Measurements from ENCODE around the gene KCNJ12.
A peak's percentile ranks its signal among the peaks of the same experiment; 100 is the strongest.
"Not testable (repeated sequence)": the region's sequence is repeated elsewhere in the genome, so short reads cannot be mapped to it uniquely, and the experiment has no call there.

The KCNJ12 gene

GRCh38 chr17:21433971-21434370, 57.8 kb downstream of the KCNJ12 start:
- not testable (repeated sequence) for H3K9ac ChIP-seq (ENCODE audit: low read depth, low read length); H3K27me3 ChIP-seq (ENCODE audit: insufficient read depth, low read length); H3K9me3 ChIP-seq (ENCODE audit: insufficient read depth, low read depth, low read length); H3K4me3 ChIP-seq (ENCODE audit: low read length); H3K36me3 ChIP-seq (ENCODE audit: insufficient read depth, low read length); H3K4me1 ChIP-seq (ENCODE audit: insufficient read depth, low read length); H3K27ac ChIP-seq (ENCODE audit: low read depth, low read length)
- whole genome bisulfite sequencing: 91% methylated on average over 5 of the region's 5 CpGs

DNA sequence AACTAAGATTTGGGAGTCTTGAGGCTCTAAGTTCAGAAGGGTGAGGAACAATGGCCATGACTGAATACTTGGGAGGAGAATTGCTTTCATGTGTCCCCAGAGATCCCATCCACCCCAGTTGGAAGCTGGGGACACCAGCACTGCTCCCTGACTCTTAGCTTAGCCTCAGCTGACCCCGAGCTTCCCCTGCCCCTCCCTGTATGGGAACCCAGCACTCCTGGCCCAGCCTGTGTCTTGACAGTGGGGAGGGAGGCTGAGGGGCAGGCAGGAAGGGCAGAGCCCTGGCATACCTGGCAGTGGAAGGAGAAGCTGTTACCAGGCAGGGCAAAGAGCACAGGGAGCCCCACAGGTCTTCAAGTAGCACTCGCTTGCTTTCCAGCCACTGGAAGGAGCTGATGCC, 58.8 kb downstream of the KCNJ12 start:
- H3K27ac ChIP-seq (ENCODE audit: low read depth, low read length); H3K36me3 ChIP-seq (ENCODE audit: insufficient read depth, low read length); H3K9me3 ChIP-seq (ENCODE audit: insufficient read depth, low read depth, low read length); H3K4me1 ChIP-seq (ENCODE audit: insufficient read depth, low read length); H3K27me3 ChIP-seq (ENCODE audit: insufficient read depth, low read length); H3K4me3 ChIP-seq (ENCODE audit: low read length); H3K9ac ChIP-seq (ENCODE audit: low read depth, low read length): not testable (repeated sequence)
- 91% methylated on average over 2 of the region's 2 CpGs for WGBS

- not testable (repeated sequence) for H3K36me3 ChIP-seq (ENCODE audit: insufficient read depth, low read length); H3K27ac ChIP-seq (ENCODE audit: low read depth, low read length); H3K9me3 ChIP-seq (ENCODE audit: insufficient read depth, low read depth, low read length); H3K9ac ChIP-seq (ENCODE audit: low read depth, low read length); H3K4me1 ChIP-seq (ENCODE audit: insufficient read depth, low read length); H3K27me3 ChIP-seq (ENCODE audit: insufficient read depth, low read length); H3K4me3 ChIP-seq (ENCODE audit: low read length)
- WGBS: 86% methylated on average over 7 of the region's 7 CpGs
These were observed 60.3 kb downstream of the KCNJ12 start for GRCh38 chr17:21436481-21436880.

DNA sequence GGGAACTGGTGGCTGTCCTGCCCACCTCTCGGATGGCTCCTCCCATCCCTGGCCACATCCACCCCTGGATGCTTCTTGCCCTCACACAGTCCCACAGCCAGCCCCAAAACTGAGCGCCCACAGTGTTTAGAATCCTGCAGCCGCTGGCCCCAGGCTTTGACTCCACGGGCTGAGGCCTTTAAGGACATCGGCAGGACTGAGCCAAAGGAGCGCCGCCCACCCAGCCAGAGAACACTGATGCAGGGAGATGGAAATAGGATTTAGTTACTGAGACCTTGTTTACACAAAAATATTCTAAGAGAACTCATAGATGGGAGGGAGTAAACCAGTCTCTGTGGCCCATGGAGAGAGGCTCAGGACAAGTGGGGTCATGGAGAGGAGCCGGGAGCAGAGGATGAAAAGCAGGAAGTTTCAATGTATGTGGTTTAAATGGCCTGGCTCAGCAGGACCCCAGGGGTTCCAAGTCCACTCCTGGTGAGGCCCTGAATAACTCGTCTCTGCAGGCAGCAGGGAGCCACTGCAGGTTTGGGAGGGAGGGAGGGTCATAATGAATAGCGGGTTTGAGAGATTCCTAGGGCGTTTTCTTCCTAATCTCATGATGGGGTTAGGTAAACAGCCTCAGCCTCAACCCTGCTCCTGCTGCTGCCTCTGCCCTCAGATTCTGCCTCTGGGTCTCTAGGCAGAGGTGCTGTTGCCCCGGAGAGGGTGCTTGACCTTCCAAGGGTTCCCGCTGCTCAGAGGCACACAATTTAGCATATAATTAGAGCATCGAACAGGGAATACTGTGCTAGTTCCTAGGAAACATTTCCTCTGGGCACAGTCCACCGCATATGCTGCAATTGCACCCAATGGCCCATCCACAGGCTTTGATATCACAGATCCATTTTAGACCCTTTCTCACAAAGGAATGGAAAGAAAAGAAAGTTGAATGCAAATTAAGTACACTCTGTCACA, 61.0 kb downstream of the KCNJ12 start:
- H3K27ac ChIP-seq (ENCODE audit: low read depth, low read length); H3K27me3 ChIP-seq (ENCODE audit: insufficient read depth, low read length); H3K36me3 ChIP-seq (ENCODE audit: insufficient read depth, low read length); H3K9ac ChIP-seq (ENCODE audit: low read depth, low read length); H3K4me3 ChIP-seq (ENCODE audit: low read length); H3K4me1 ChIP-seq (ENCODE audit: insufficient read depth, low read length); H3K9me3 ChIP-seq (ENCODE audit: insufficient read depth, low read depth, low read length): not testable (repeated sequence)
- whole genome bisulfite sequencing: 47% methylated on average over 14 of the region's 15 CpGs

GRCh38 chr17:21438316-21439014, 62.3 kb downstream of the KCNJ12 start:
- H3K9me3 ChIP-seq (ENCODE audit: insufficient read depth, low read depth, low read length); H3K4me3 ChIP-seq (ENCODE audit: low read length); H3K36me3 ChIP-seq (ENCODE audit: insufficient read depth, low read length); H3K4me1 ChIP-seq (ENCODE audit: insufficient read depth, low read length); H3K9ac ChIP-seq (ENCODE audit: low read depth, low read length); H3K27me3 ChIP-seq (ENCODE audit: insufficient read depth, low read length); H3K27ac ChIP-seq (ENCODE audit: low read depth, low read length): not testable (repeated sequence)
- WGBS: no CpG with 5 or more reads among the region's 6 CpGs

DNA sequence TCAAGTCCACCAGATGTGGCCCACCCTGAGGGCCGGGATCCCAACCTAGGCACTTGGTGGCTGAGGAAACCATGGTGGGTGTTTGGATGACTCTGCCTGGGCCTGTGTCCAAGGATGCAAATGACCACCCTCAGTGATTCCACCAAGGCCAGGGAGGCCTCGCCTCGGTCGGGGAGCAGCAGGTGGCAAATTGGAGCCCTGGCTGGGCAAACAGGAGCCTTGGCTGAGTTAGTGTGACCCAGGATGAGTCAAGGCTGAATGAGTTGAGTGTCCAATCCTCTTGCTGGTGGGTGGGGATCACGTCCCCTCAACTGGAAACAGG, 62.8 kb downstream of the KCNJ12 start:
- not testable (repeated sequence) for H3K27me3 ChIP-seq (ENCODE audit: insufficient read depth, low read length); H3K4me3 ChIP-seq (ENCODE audit: low read length); H3K36me3 ChIP-seq (ENCODE audit: insufficient read depth, low read length); H3K4me1 ChIP-seq (ENCODE audit: insufficient read depth, low read length); H3K9ac ChIP-seq (ENCODE audit: low read depth, low read length); H3K27ac ChIP-seq (ENCODE audit: low read depth, low read length); H3K9me3 ChIP-seq (ENCODE audit: insufficient read depth, low read depth, low read length)
- 75% methylated on average over 3 of the region's 5 CpGs for WGBS

GRCh38 chr17:21445091-21445650, 69.0 kb downstream of the KCNJ12 start:
- 94% methylated on average over 9 of the region's 9 CpGs for WGBS
- H3K27me3 ChIP-seq (ENCODE audit: insufficient read depth, low read length): no peaks in the 10 kb centered on the region
- H3K27ac ChIP-seq (ENCODE audit: low read depth, low read length): no peak overlapping the region
- no peak overlapping the region for H3K9ac ChIP-seq (ENCODE audit: low read depth, low read length)
- H3K4me1 ChIP-seq (ENCODE audit: insufficient read depth, low read length): no peaks in the 10 kb centered on the region
- no peaks in the 10 kb centered on the region for H3K36me3 ChIP-seq (ENCODE audit: insufficient read depth, low read length)
- no peak overlapping the region for H3K4me3 ChIP-seq (ENCODE audit: low read length)
- H3K9me3 ChIP-seq (ENCODE audit: insufficient read depth, low read depth, low read length): no peaks in the 10 kb centered on the region

GRCh38 chr17:21447552-21447951, 71.4 kb downstream of the KCNJ12 start:
- not testable (repeated sequence) for H3K36me3 ChIP-seq (ENCODE audit: insufficient read depth, low read length); H3K27me3 ChIP-seq (ENCODE audit: insufficient read depth, low read length); H3K9ac ChIP-seq (ENCODE audit: low read depth, low read length); H3K4me3 ChIP-seq (ENCODE audit: low read length); H3K4me1 ChIP-seq (ENCODE audit: insufficient read depth, low read length); H3K9me3 ChIP-seq (ENCODE audit: insufficient read depth, low read depth, low read length); H3K27ac ChIP-seq (ENCODE audit: low read depth, low read length)
- WGBS: 96% methylated on average over 3 of the region's 4 CpGs

GRCh38 chr17:21449891-21450290, 73.7 kb downstream of the KCNJ12 start:
- H3K36me3 ChIP-seq (ENCODE audit: insufficient read depth, low read length); H3K9ac ChIP-seq (ENCODE audit: low read depth, low read length); H3K27ac ChIP-seq (ENCODE audit: low read depth, low read length); H3K4me3 ChIP-seq (ENCODE audit: low read length); H3K9me3 ChIP-seq (ENCODE audit: insufficient read depth, low read depth, low read length); H3K4me1 ChIP-seq (ENCODE audit: insufficient read depth, low read length): not testable (repeated sequence)
- whole genome bisulfite sequencing: 88% methylated on average over 2 of the region's 3 CpGs
- H3K27me3 ChIP-seq (ENCODE audit: insufficient read depth, low read length): peaks cover 28% of the 10 kb centered on the region

GRCh38 chr17:21451975-21452374, 75.8 kb downstream of the KCNJ12 start:
- H3K27ac ChIP-seq (ENCODE audit: low read depth, low read length): no peak overlapping the region
- H3K9me3 ChIP-seq (ENCODE audit: insufficient read depth, low read depth, low read length): no peaks in the 10 kb centered on the region
- H3K36me3 ChIP-seq (ENCODE audit: insufficient read depth, low read length): no peaks in the 10 kb centered on the region
- peak overlapping the region; percentile 36; the same call in 1 of the 2 replicates for H3K4me3 ChIP-seq (ENCODE audit: low read length)
- H3K27me3 ChIP-seq (ENCODE audit: insufficient read depth, low read length): peaks cover 28% of the 10 kb centered on the region
- 85% methylated on average over 8 of the region's 9 CpGs for WGBS
- no peaks in the 10 kb centered on the region for H3K4me1 ChIP-seq (ENCODE audit: insufficient read depth, low read length)
- H3K9ac ChIP-seq (ENCODE audit: low read depth, low read length): no peak overlapping the region

DNA sequence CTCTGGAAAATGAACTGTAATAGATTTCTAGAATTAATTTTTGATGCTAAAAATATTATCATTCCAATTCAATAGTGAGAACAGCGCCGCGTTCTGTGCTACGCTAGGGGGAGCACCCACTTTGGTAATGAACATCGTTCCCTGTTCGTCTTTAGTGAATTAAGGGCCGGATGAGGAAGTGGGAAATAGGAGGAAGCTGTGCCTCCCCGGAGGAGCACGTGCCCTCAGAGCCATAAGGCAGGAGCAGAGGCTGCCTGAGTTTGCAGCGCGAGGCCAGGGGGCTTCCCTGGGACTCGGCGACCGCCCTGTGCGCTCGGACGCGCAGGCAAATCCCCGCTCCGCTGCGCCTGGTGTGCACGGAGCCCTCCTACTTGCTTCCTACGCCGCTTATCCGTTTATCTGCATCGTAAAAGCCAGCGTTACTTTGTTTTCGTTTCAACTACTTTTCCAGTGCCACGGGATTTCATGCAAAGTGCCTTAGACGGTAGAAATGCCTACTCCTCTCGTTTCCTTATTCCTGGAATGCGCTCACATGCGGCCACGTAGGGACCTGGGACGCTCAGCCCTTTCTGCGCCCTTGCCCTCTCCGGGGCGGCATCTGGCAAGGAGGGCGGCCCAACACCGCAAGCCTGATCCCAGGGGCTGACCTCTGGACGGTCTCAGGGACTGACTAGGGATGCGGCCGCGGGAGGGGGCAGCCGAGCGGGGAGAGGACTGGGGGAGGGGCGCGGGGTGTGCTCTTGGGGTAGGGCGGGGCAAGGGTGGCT, 76.4 kb downstream of the KCNJ12 start:
- H3K27me3 ChIP-seq (ENCODE audit: insufficient read depth, low read length): peaks cover 31% of the 10 kb centered on the region
- no peaks in the 10 kb centered on the region for H3K4me1 ChIP-seq (ENCODE audit: insufficient read depth, low read length)
- 7% methylated on average over 49 of the region's 49 CpGs for WGBS
- peak overlapping the region; percentile 36 for H3K4me3 ChIP-seq (ENCODE audit: low read length)
- no peak overlapping the region for H3K27ac ChIP-seq (ENCODE audit: low read depth, low read length)
- 0 out of 2 replicates have a peak overlapping the region, but pooled peaks have one; percentile 5 for H3K9ac ChIP-seq (ENCODE audit: low read depth, low read length)
- no peaks in the 10 kb centered on the region for H3K9me3 ChIP-seq (ENCODE audit: insufficient read depth, low read depth, low read length)
- no peaks in the 10 kb centered on the region for H3K36me3 ChIP-seq (ENCODE audit: insufficient read depth, low read length)

All from HUES64 (cell line).